Calu3 (cell line): ENCODE measurements around the gene STPG4. TPM values are rescaled to one million over a fixed set of nuclear protein-coding genes. Genes with fewer than 3 reads are reported as not detected.

Experiments used
- BruUV-seq: library from RNA; stranded (reverse); fragments of 400-500 nt; replicated peaks from 2 replicates; lab custom pipeline; 2021; lab: Mats Ljungman, UMichigan
- CTCF ChIA-PET: fragments of 300-600 bp; sonication (Branson Sonifier 250); formaldehyde crosslinking; loops from one replicate; lab custom pipeline; 2022; ENCODE audit warnings: antibody characterized with exemption; lab: Charles Lee
- DNase-seq: peaks from one replicate; pipeline ENCODE4 v3.0.0; 2022
- H3K27ac Mint-ChIP-seq: one replicate; pipeline ENCODE4 v1.8.0; 2022; ENCODE audit warnings: mixed read lengths; ENCODE audit not compliant: unreplicated experiment
- H3K27me3 Mint-ChIP-seq: one replicate; pipeline ENCODE4 v1.8.0; 2022; ENCODE audit warnings: mixed read lengths; ENCODE audit not compliant: unreplicated experiment
- H3K36me3 Mint-ChIP-seq: one replicate; pipeline ENCODE4 v1.8.0; 2022; ENCODE audit warnings: mild to moderate bottlenecking, moderate library complexity, mixed read lengths; ENCODE audit not compliant: insufficient read depth, unreplicated experiment
- H3K4me1 Mint-ChIP-seq: one replicate; pipeline ENCODE4 v1.8.0; 2022; ENCODE audit warnings: mild to moderate bottlenecking, low read depth, mixed read lengths; ENCODE audit not compliant: unreplicated experiment
- H3K4me3 Mint-ChIP-seq: one replicate; pipeline ENCODE4 v1.8.0; 2022; ENCODE audit warnings: mild to moderate bottlenecking, low read depth, moderate library complexity, mixed read lengths; ENCODE audit not compliant: unreplicated experiment
- H3K9me3 Mint-ChIP-seq: one replicate; pipeline ENCODE4 v1.8.0; 2022; ENCODE audit warnings: low read depth, mixed read lengths; ENCODE audit not compliant: unreplicated experiment
- CTCF ChIP-seq: fragments of 200-600 bp; IDR thresholded peaks from one replicate; pipeline ENCODE4 v1.8.0; 2022; ENCODE audit warnings: antibody characterized with exemption; ENCODE audit not compliant: unreplicated experiment
- intact Hi-C: fragments of 100-400 bp; cut with micrococcal nuclease; formaldehyde crosslinking; loops from one replicate; pipeline ENCODE4 v1.10.0; 2022; ENCODE audit not compliant: unreplicated experiment
- total RNA-seq: library from RNA; stranded (reverse); gene quantifications from 2 replicates; pipeline ENCODE4 v1.2.3, GENCODE V29; 2022

The STPG4 gene
- total RNA-seq, 1 experiment from 2014 or later = 12.7 TPM

GRCh38 chr2:47152803-47153202 lies 2.3 kb downstream of the STPG4 start:
- Mint-ChIP-seq H3K4me3 (no peak overlapping the region), H3K4me1 (peaks cover 9% of the 10 kb centered on the region), H3K27me3 (no peaks in the 10 kb centered on the region), H3K9me3 (no peaks in the 10 kb centered on the region), H3K27ac (no peak overlapping the region), H3K36me3 (peaks cover 33% of the 10 kb centered on the region)
- intact Hi-C loops = no loop called here
- TF ChIP-seq CTCF = no peak
- DNase-seq = no peak
- BruUV-seq = no TSS peak
- CTCF ChIA-PET = interaction anchor here (1.3 kb wide), 1 partner anchor 170 kb away, joined by 3 read pairs; no protein-coding TSS in a partner anchor

GRCh38 chr2:47150175-47150574 lies 4.9 kb downstream of the STPG4 start:
- CTCF ChIA-PET = interaction anchor here (0.6 kb wide), 1 partner anchor 948 kb away, joined by 3 read pairs; no protein-coding TSS in a partner anchor
- no peak for TF ChIP-seq CTCF
- Mint-ChIP-seq H3K27ac (no peak overlapping the region), H3K27me3 (no peaks in the 10 kb centered on the region), H3K4me3 (no peak overlapping the region), H3K4me1 (no peaks in the 10 kb centered on the region), H3K36me3 (peaks cover 8% of the 10 kb centered on the region), H3K9me3 (no peaks in the 10 kb centered on the region)
- no peak for DNase-seq
- intact Hi-C loops = no loop called here
- BruUV-seq = no TSS peak

GRCh38 chr2:47147021-47147420 lies 8.1 kb downstream of the STPG4 start:
- peaks cover 9% of the 10 kb centered on the region for H3K36me3 Mint-ChIP-seq
- no peak overlapping the region for H3K27ac Mint-ChIP-seq
- no peak for DNase-seq
- no peak for TF ChIP-seq CTCF
- no peaks in the 10 kb centered on the region for H3K9me3 Mint-ChIP-seq
- BruUV-seq = no TSS peak
- no peaks in the 10 kb centered on the region for H3K27me3 Mint-ChIP-seq
- no peak overlapping the region for H3K4me3 Mint-ChIP-seq
- intact Hi-C loops = no loop called here
- no peaks in the 10 kb centered on the region for H3K4me1 Mint-ChIP-seq
- CTCF ChIA-PET = no interaction called here

GRCh38 chr2:47145466-47145865 lies 9.6 kb downstream of the STPG4 start:
- DNase-seq = no peak
- no TSS peak for BruUV-seq
- Mint-ChIP-seq H3K4me3 (no peak overlapping the region), H3K27ac (no peak overlapping the region), H3K4me1 (no peaks in the 10 kb centered on the region), H3K27me3 (no peaks in the 10 kb centered on the region), H3K36me3 (peaks cover 12% of the 10 kb centered on the region), H3K9me3 (no peaks in the 10 kb centered on the region)
- CTCF ChIA-PET = no interaction called here
- intact Hi-C loops = no loop called here
- no peak for TF ChIP-seq CTCF
